GM06990 (cell line): ENCODE measurements around the gene TSHZ3.

Experiments used
- DNase-seq: peaks from one replicate; pipeline ENCODE4 v3.0.0-alpha.2; 2011; ENCODE audit not compliant: insufficient read length; ENCODE audit errors: extremely low read depth
- H3K27me3 ChIP-seq: replicated peaks from 2 replicates; pipeline ENCODE4 v1.6.0; 2011; ENCODE audit warnings: low read length; ENCODE audit not compliant: control insufficient read depth, insufficient read depth
- H3K36me3 ChIP-seq: 2 replicates; pipeline ENCODE4 v1.5.1; 2011; ENCODE audit warnings: low read length; ENCODE audit not compliant: control insufficient read depth, insufficient read depth
- H3K4me3 ChIP-seq: replicated peaks from 2 replicates; pipeline ENCODE4 v1.5.1; 2011; ENCODE audit warnings: low read depth, mild to moderate bottlenecking, control low read depth, low read length
- TF ChIP-seq, protein P1 (sequence below): IDR thresholded peaks from 2 replicates; pipeline ENCODE4 v1.5.1; 2011; ENCODE audit warnings: low read length, control low read depth, mild to moderate bottlenecking, inconsistent platforms; ENCODE audit not compliant: insufficient read depth, poor library complexity, severe bottlenecking

Gene TSHZ3

DNA sequence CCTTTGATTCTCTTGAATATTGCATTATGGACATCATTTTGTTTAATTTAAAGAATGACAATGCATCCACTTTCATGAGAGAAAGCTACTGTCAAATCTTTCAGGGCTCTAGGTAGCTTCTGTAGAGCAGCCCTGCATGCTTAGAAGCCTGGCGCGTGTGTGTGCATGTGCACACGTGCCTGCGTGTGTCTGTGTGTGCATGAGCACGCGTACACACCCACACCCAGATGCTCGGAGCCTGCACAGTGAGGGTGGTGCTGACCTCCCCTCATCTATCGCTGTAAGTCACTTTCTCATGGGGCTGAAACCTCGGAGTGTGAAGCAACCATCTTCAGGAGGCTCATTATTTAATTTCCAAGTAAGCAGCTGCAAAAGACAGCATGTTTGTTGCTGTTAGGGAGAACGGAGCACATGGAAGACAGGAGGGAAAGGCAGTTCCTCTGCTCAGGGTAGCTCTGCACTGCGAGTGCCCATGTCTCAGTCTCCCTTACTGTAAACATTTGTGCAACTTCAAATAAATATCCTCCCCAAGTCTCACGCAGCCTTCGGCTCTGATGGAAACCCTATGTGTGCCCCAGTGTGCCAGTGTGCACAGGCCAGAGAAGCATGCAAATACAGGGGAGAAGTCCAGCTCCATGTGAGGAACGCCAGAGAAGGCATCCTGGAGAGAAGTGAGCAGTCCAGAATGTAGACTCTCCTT, 22.8 kb downstream of the TSHZ3 start:
- Histone ChIP-seq H3K4me3 (no peak overlapping the region), H3K36me3 (no peaks in the 10 kb centered on the region), H3K27me3 (no peaks in the 10 kb centered on the region)
- DNase-seq = no peak
- TF ChIP-seq, protein P1, sequence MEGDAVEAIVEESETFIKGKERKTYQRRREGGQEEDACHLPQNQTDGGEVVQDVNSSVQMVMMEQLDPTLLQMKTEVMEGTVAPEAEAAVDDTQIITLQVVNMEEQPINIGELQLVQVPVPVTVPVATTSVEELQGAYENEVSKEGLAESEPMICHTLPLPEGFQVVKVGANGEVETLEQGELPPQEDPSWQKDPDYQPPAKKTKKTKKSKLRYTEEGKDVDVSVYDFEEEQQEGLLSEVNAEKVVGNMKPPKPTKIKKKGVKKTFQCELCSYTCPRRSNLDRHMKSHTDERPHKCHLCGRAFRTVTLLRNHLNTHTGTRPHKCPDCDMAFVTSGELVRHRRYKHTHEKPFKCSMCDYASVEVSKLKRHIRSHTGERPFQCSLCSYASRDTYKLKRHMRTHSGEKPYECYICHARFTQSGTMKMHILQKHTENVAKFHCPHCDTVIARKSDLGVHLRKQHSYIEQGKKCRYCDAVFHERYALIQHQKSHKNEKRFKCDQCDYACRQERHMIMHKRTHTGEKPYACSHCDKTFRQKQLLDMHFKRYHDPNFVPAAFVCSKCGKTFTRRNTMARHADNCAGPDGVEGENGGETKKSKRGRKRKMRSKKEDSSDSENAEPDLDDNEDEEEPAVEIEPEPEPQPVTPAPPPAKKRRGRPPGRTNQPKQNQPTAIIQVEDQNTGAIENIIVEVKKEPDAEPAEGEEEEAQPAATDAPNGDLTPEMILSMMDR = no peak

- Histone ChIP-seq H3K27me3 (no peaks in the 10 kb centered on the region), H3K36me3 (no peaks in the 10 kb centered on the region), H3K4me3 (no peak overlapping the region)
- DNase-seq = no peak
- TF ChIP-seq, protein P1 = no peak
Observed at GRCh38 chr19:31325342-31325741, 23.9 kb downstream of the TSHZ3 start.

GRCh38 chr19:31319465-31319864, 29.8 kb downstream of the TSHZ3 start:
- H3K27me3 ChIP-seq = no peaks in the 10 kb centered on the region
- TF ChIP-seq, protein P1 = no peak
- no peak for DNase-seq
- H3K4me3 ChIP-seq = no peak overlapping the region
- H3K36me3 ChIP-seq = no peaks in the 10 kb centered on the region

DNA sequence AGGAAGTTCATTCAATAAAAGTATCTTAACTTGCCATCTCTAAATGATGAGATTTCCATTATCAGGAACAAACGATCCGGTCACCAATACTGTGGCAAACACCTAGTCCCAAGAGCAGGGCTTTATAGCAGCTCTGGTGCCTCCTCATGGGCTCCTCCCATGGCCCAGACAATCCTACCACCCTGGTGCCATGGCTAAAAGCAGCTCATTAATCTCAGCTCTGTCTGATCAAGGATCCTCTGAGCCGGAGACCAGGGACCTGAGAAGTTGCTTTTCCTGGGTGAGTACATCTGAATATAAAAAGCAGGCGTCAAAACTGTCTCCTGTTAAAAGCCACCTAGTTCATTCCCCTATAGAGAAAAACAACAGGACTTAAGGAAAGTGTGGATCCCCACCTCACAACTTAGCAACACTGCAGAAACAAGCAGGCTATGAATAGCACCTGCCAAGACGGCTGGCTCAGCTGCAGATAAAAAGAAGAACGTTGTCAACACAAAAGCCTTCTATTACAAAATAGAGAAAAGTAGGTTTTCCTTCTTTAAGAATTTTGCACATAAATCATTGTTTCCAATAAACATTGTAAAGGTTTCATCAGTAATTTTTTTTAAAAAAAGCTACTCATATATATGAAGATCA, 30.3 kb downstream of the TSHZ3 start:
- H3K36me3 ChIP-seq = no peaks in the 10 kb centered on the region
- no peak for DNase-seq
- no peaks in the 10 kb centered on the region for H3K27me3 ChIP-seq
- TF ChIP-seq, protein P1 = no peak
- no peak overlapping the region for H3K4me3 ChIP-seq

DNA sequence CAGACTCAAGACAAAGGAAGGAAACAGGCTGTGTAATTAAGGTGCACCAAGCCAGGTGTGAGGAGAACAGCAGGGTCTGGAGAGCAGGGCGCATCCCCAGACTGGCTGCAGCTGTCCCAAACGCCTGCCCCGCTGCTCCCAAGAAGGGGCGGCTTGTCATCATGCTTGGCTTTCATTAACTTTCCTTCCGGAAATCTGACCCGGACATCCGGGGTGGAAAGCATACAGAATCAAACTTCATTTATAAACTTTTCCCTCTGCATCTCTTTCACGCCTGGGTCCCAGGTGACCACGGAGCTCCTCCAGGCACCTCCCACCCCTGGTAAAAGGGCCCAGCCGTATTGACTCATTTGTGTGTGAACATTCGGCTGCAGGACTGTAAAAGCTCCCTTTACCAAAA, 31.7 kb downstream of the TSHZ3 start:
- H3K4me3 ChIP-seq = no peak overlapping the region
- H3K27me3 ChIP-seq = no peaks in the 10 kb centered on the region
- no peak for DNase-seq
- TF ChIP-seq, protein P1 = no peak
- no peaks in the 10 kb centered on the region for H3K36me3 ChIP-seq
